Right lung (tissue), 5 donors: ENCODE results near the gene FHIT. TPM values are rescaled to one million over a fixed set of nuclear protein-coding genes. Genes with fewer than 3 reads are reported as not detected.
A peak's percentile ranks its signal among the peaks of the same experiment; 100 is the strongest.

Source experiments
- DNase-seq, 2 donors: peaks; one replicate each; pipeline ENCODE4 v3.0.0-alpha.2; 2013
- polyA plus RNA-seq, 5 donors: library from polyadenylated mRNA; unstranded; fragments of 120-200 nt; gene quantifications; one replicate each; pipeline versions ENCODE4 v1.2.1 to v1.2.3, GENCODE V29; 2013; ENCODE audit warnings: inconsistent platforms in 1 of 5, low replicate concordance in 1 of 5; ENCODE audit not compliant: insufficient read length in 5 of 5, insufficient read depth in 1 of 5

Gene FHIT
- polyA plus RNA-seq, 5 donors, result 9.1 to 17.8 (median 10.6) TPM

DNA sequence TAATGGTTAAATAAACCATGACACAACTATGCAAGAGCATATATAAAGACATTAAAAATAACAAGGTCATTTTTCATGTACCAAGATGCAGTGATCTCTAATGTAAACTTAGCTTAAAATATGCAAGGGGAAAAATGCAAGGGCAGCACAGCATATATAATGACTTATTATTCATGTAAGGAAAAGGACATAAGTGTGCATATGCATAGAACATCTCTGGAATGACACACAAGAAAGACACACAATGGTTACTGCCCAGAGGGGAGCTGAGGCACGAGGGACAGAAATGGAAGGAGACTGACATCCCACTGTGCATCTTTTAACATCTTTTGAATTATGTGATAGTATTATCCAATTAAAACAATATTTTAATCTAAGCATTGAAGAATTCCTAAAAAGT is 79.0 kb downstream of the FHIT start:
- DNase-seq, result no peak

DNA sequence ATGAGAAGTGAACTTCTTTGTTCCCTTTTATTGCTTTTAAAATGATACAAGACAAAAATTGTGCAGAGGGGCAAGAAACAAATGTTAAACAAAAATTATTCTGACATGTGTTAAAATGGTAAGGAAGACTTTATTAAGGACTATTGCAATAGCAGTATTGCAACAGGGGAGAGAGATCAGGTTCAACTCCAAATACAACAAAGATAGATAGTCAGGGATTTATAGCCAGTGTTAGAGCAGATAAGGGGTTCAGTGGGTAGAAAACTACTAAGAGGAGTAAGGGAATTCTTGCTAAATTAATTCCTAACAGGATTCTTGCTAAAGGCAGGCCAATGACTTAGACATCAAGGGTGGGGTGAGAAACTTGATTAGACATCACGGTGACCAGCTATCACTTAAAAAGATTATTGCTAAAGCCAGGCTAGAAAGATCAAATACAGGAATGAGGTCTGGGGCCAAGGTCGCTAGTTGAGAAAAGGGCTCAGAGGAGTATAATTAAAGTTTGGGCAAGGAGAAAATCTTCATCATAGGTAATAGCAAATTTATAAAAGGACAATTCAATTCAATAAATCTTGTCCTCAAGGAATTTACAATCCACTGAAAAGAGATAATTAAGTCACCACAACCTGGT is 81.5 kb downstream of the FHIT start:
- DNase-seq, result no peak

- DNase-seq, result no peak
Observed at GRCh38 chr3:61168286-61168685, 83.0 kb downstream of the FHIT start.

DNA sequence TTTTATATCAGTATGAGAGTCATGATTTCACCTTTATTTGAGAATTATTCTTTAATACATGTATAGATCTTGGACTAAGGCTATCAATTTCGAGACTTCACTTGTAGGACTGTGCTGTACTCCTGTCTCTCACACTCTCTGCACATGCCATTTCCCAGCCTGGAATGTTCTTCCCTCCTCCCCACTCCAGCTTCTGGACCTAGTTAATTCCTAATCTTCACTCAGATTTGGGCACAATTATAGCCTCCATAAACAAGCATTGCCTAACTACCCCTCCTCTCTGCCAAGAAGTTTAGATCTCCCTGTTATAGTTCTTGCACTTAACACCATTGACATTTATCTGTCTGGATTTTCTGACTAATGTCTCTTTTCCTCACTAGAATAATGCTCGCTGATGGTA is 88.3 kb downstream of the FHIT start:
- DNase-seq, result no peak

GRCh38 chr3:61158667-61159066 is 92.6 kb downstream of the FHIT start:
- no peak for DNase-seq

DNA sequence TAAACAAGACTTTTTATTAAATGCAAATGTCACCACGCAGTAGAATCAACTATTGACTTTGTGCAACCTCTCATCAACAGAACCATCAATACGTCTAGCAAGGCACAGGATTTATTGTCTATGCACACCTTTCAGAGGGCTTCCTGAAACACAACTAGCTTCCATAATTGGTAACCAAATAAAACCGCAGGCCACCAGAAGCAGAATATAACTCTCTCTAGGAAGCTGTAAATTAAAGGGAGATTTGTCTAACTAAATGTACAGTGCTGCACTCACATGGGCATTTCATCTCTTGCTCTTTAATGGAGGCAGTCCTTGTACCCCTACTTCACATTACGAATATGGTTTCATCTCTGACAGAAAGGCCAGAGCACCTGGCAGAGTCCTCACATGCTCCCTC is 93.0 kb downstream of the FHIT start:
- no peak for DNase-seq

- DNase-seq, result no peak
Observed at GRCh38 chr3:61157414-61157813, 93.8 kb downstream of the FHIT start.

- DNase-seq, result no peak
Observed at GRCh38 chr3:61155701-61156292, 95.5 kb downstream of the FHIT start.

GRCh38 chr3:61154457-61155198 is 96.6 kb downstream of the FHIT start:
- no peak for DNase-seq

GRCh38 chr3:61152071-61152470 is 99.2 kb downstream of the FHIT start:
- DNase-seq, result no peak

DNA sequence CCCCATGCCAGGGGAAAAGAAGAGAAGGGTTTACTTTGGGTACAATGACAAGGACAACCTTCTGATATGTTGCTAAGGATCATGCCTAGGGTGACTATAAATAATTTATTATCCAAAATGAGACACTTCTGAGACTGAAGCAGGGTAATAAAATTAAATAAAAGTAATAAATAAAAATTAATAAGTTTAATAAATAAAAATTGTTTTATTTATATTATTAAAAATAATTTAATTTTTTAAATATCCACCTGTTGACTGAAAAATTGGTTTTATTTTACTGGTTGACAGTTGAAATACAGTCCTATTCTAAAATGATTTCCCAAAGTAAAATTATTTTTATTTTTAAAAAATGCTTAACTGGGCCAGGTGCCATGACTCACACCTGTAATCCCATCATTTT is 102.0 kb downstream of the FHIT start:
- DNase-seq, result no peak

DNA sequence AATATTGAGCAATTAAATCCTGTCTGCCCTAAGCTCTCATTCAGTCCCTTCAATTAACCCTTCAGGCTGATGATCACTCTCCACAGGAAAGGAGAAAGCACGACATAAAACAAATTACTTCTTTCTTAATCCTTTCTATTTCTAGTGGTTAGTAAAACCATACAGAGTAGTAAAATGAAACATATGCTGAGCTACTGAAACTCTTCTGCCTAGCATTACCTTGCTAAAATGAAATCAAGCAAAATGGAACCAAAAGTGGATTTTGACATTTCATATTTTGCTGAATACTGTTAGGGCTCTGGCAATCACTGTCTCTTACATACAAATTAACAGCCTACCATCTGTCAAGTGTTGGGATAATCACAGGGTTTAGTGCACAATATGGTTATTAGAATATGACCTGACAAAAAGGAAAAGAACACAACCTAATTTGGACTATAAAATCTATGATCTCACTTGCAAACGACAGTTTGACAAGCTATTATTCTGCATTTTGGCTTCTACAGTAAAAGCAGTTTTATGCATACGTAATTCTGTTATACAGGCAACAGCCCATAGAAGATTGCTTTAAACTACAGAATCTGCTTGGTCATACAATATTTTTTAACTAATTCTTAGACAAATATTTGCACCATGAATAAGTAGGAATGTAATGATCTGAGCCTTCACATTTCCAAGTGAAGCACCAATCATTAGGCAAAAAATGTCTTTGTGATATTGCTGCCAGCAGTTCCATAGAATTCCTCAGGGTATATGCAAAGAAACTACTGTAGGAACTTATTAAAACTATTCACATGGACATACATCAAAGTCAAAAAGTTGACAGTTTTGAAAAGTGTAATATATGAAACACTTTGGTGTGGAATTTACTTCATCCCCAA is 105.0 kb downstream of the FHIT start:
- DNase-seq, result no peak

GRCh38 chr3:61141697-61142096 is 109.6 kb downstream of the FHIT start:
- DNase-seq, result no peak

GRCh38 chr3:61141227-61141626 is 110.0 kb downstream of the FHIT start:
- no peak for DNase-seq

- peak; percentile 13 to 37 for DNase-seq
Observed at GRCh38 chr3:61139686-61140085, 111.6 kb downstream of the FHIT start.

DNA sequence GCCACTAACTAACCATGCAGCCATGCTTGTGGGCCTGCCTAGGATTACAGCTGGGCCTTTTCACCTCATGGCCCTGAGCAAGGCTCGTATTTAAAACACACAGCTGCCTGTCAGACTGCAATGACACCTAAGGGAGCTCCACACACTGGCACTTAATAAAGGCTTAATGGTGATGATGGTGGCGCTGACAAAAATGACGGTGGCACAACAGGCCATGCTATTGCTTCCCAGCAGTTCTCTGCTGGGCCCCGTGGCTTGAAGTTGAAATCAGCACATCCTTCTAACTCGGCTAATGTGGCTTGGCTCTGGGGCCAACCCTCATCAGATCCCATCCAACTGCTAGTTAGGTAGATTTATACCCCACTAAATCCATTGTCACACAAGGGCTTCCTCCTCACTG is 112.9 kb downstream of the FHIT start:
- DNase-seq, result peak; percentile 36 to 48

DNA sequence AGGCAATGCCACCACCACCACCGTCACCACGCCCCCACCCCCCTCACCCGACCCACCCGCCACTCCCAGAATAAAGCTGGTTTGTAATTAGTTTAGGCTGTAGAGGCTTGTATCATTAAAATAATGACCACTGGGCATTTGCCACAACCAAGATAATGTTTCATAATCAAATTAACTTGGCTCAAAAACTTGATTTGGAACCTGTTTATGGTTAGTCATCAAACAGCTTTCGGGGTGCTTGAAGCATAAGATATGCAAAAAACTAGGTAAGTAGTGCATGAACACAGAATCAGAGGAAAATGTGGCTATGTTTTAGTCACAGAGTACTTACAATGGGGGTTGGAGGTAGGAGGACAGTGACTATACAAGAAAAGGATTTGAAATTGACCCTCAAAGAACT is 115.1 kb downstream of the FHIT start:
- no peak for DNase-seq

- no peak for DNase-seq
Observed at GRCh38 chr3:61134532-61134931, 116.7 kb downstream of the FHIT start.

GRCh38 chr3:61132062-61132461 is 119.2 kb downstream of the FHIT start:
- DNase-seq, result no peak

- DNase-seq, result no peak
Observed at GRCh38 chr3:61118830-61119229, 132.4 kb downstream of the FHIT start.

DNA sequence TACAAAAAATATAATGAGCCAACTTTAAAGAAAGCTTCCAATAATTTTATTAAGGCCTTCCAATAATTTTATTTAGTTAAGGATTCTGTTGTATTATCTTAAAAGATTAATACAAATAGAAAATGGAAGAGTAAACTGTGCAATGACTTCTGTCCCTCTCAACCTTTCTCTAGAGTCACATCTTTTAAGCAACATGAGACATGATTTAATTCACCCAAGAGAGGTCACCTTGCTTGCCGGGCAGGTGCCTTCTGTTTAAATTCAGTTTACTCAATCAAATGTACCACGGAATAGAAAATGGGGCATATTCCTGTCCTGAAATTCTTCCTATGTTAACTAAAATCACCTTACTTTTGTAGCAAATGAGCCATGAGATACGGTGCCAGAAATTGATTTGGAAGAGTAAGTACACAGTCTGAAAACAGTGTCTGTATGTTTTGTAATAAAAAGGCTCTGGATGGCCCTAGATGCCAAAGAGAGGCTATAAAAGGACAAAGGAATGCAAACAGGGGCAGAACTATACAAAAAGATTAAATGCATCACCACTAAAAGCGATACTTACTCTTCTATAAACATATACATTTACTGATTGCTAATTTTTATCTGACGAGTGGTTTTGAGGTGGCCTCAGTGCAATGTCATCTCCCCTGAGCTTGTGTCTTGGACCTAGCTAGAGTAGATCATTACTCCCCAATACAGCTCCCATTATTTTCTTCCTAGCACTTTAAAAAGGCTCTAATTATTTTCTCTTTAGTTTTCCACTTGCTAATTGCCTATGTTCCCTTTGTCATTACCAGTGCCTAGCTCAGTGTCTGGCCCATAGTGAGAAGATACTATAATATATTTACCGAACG is 134.0 kb downstream of the FHIT start:
- DNase-seq, result no peak
